ENCODE data around the gene EXOC6B.

The EXOC6B gene

GRCh38 chr2:72148003-72148836 is 677.6 kb downstream of the EXOC6B start:
- Histone ChIP-seq H3K27me3 (ENCODE audit: insufficient read depth, low read length) (peaks cover 96% of the 10 kb centered on the region), H3K4me1 (ENCODE audit: insufficient read depth, low read length) (peaks cover 15% of the 10 kb centered on the region; the same call in 1 of the 2 replicates), H3K9ac (ENCODE audit: low read depth, low read length) (no peak overlapping the region), H3K9me3 (ENCODE audit: insufficient read depth, low read depth, low read length) (peaks cover 7% of the 10 kb centered on the region; the same call in 1 of the 2 replicates), H3K36me3 (ENCODE audit: insufficient read depth, low read depth, low read length) (no peaks in the 10 kb centered on the region), H3K4me3 (ENCODE audit: low read length) (peak overlapping the region; percentile 61), H3K27ac (ENCODE audit: low read length) (no peak overlapping the region)

DNA sequence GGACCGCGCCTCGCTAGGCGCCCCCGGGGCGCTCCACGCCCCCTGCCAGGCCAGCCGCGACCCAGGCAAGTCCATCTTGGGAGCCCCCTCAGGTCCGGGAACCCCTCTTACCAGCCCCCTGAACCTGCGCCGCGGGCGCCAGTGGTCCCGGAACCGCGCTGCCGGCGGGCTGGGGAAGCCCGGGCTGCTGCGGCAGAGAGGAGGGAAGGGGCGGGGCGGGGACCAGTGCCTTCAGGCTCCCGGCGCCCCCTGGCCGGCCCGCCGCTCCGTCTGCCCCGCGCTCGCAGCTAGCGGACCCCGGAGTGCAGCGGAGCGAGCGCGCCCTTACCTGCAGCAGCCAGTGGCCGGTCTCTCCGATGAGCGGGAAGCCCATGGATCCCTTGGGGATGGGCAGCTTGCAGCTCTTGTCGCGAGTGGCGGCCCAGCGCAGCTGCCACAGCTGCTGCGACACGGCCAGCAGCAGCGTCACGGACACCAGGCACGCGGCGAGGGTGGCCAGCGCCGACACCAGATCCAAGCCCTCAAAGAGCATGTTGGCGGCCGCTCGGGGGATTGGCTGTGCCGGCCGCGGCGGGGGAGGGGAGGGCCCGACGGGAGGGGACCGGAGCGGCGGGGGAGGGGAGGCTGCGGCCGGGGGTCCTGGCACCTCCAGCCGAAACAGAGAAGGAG is 678.4 kb downstream of the EXOC6B start, which contains the start of gene CYP26B1:
TSS of gene CYP26B1 (minus strand) at position 560 of the 669 bp plus-strand sequence. CDS start at position 532, 28 bp downstream.
- Histone ChIP-seq H3K27me3 (ENCODE audit: insufficient read depth, low read length) (peaks cover 98% of the 10 kb centered on the region), H3K4me1 (ENCODE audit: insufficient read depth, low read length) (peaks cover 15% of the 10 kb centered on the region; the same call in 1 of the 2 replicates), H3K36me3 (ENCODE audit: insufficient read depth, low read depth, low read length) (no peaks in the 10 kb centered on the region), H3K9me3 (ENCODE audit: insufficient read depth, low read depth, low read length) (peaks cover 7% of the 10 kb centered on the region; the same call in 1 of the 2 replicates), H3K27ac (ENCODE audit: low read length) (no peak within 1 kb of the TSS), H3K4me3 (ENCODE audit: low read length) (peak within 1 kb of the TSS; percentile 73), H3K9ac (ENCODE audit: low read depth, low read length) (no peak within 1 kb of the TSS)

DNA sequence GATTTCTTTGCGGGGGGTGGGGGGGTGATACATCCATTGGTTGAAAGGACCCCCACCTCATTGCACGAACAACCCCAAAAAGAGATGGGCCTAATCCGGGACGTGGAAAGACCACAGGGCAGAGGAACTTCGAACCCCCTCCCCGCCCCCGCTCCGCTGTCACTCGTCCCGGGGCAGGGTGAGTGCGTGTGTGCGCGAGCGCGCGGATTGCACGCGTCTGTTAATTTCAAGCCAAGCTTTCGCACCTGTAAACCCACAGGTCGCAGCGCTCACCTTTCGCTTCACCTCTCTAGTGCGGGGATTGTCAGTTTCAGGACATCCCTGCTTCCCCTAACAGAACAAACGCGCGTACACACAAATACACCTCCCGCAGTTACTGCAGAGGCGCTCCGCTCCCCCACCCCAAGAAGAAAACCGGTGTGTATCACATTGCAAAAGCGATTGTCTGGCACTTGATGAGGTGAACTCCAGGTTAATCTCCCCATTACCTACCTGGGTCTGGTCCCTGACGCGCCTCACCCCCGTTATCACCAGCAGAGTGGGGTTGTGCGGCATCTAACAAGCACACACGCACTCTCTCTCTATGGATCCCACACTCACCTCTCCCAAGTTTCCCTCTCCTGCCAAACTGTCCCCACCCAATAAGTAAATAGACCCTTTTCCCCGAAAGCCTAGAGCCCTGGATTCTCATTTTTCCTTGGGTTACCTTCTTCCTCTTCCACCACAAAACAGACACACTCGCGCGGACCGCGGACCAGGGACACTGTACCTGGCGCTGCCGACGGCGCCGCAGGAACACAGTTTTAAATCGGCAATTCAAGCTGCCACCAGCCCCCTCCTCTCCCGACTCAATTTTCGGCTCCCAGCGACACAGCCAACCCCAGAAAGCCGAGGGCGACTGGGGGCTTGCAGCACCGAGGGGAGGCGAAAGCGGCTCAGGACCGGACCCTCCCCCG is 679.2 kb downstream of the EXOC6B start:
- Histone ChIP-seq H3K9me3 (ENCODE audit: insufficient read depth, low read depth, low read length) (peaks cover 7% of the 10 kb centered on the region; the same call in 1 of the 2 replicates), H3K4me1 (ENCODE audit: insufficient read depth, low read length) (peaks cover 15% of the 10 kb centered on the region; the same call in 1 of the 2 replicates), H3K27ac (ENCODE audit: low read length) (no peak overlapping the region), H3K27me3 (ENCODE audit: insufficient read depth, low read length) (peaks cover 99% of the 10 kb centered on the region), H3K36me3 (ENCODE audit: insufficient read depth, low read depth, low read length) (no peaks in the 10 kb centered on the region), H3K4me3 (ENCODE audit: low read length) (peak overlapping the region; percentile 73), H3K9ac (ENCODE audit: low read depth, low read length) (no peak overlapping the region)

- Histone ChIP-seq H3K9ac (ENCODE audit: low read depth, low read length) (no peak overlapping the region), H3K4me3 (ENCODE audit: low read length) (peak overlapping the region; percentile 73; the same call in 1 of the 2 replicates)
These were observed 680.0 kb downstream of the EXOC6B start for GRCh38 chr2:72145658-72146329.

GRCh38 chr2:72145289-72145657 is 680.6 kb downstream of the EXOC6B start:
- peaks cover 99% of the 10 kb centered on the region for H3K27me3 ChIP-seq (ENCODE audit: insufficient read depth, low read length)
- peaks cover 15% of the 10 kb centered on the region; the same call in 1 of the 2 replicates for H3K4me1 ChIP-seq (ENCODE audit: insufficient read depth, low read length)
- peaks cover 7% of the 10 kb centered on the region; the same call in 1 of the 2 replicates for H3K9me3 ChIP-seq (ENCODE audit: insufficient read depth, low read depth, low read length)
- no peak overlapping the region for H3K27ac ChIP-seq (ENCODE audit: low read length)
- no peaks in the 10 kb centered on the region for H3K36me3 ChIP-seq (ENCODE audit: insufficient read depth, low read depth, low read length)
- no peak overlapping the region for H3K9ac ChIP-seq (ENCODE audit: low read depth, low read length)
- peak overlapping the region; percentile 73 for H3K4me3 ChIP-seq (ENCODE audit: low read length)

More at GRCh38 chr2:72145658-72146329, 680.0 kb downstream of the EXOC6B start:
- H3K36me3 ChIP-seq (ENCODE audit: insufficient read depth, low read depth, low read length), result no peaks in the 10 kb centered on the region
- peaks cover 15% of the 10 kb centered on the region; the same call in 1 of the 2 replicates for H3K4me1 ChIP-seq (ENCODE audit: insufficient read depth, low read length)
- peaks cover 7% of the 10 kb centered on the region; the same call in 1 of the 2 replicates for H3K9me3 ChIP-seq (ENCODE audit: insufficient read depth, low read depth, low read length)
- peaks cover 99% of the 10 kb centered on the region for H3K27me3 ChIP-seq (ENCODE audit: insufficient read depth, low read length)
- no peak overlapping the region for H3K27ac ChIP-seq (ENCODE audit: low read length)

- H3K36me3 ChIP-seq (ENCODE audit: insufficient read depth, low read depth, low read length), result no peaks in the 10 kb centered on the region
- H3K4me1 ChIP-seq (ENCODE audit: insufficient read depth, low read length), result peaks cover 11% of the 10 kb centered on the region; the same call in 1 of the 2 replicates
- 0 out of 2 replicates have a peak, but pooled peaks cover 4% of the 10 kb centered on the region for H3K9me3 ChIP-seq (ENCODE audit: insufficient read depth, low read depth, low read length)
- H3K4me3 ChIP-seq (ENCODE audit: low read length), result peak overlapping the region; percentile 73
- no peak overlapping the region for H3K9ac ChIP-seq (ENCODE audit: low read depth, low read length)
- H3K27me3 ChIP-seq (ENCODE audit: insufficient read depth, low read length), result peaks cover 99% of the 10 kb centered on the region
- H3K27ac ChIP-seq (ENCODE audit: low read length), result no peak overlapping the region
These were observed 681.1 kb downstream of the EXOC6B start for GRCh38 chr2:72144632-72145288.

GRCh38 chr2:72144274-72144631 is 681.6 kb downstream of the EXOC6B start:
- Histone ChIP-seq H3K36me3 (ENCODE audit: insufficient read depth, low read depth, low read length) (no peaks in the 10 kb centered on the region), H3K27me3 (ENCODE audit: insufficient read depth, low read length) (peaks cover 99% of the 10 kb centered on the region), H3K9ac (ENCODE audit: low read depth, low read length) (no peak overlapping the region), H3K4me1 (ENCODE audit: insufficient read depth, low read length) (peaks cover 11% of the 10 kb centered on the region; the same call in 1 of the 2 replicates), H3K27ac (ENCODE audit: low read length) (no peak overlapping the region), H3K9me3 (ENCODE audit: insufficient read depth, low read depth, low read length) (0 out of 2 replicates have a peak, but pooled peaks cover 4% of the 10 kb centered on the region), H3K4me3 (ENCODE audit: low read length) (peak overlapping the region; percentile 73; the same call in 1 of the 2 replicates)

DNA sequence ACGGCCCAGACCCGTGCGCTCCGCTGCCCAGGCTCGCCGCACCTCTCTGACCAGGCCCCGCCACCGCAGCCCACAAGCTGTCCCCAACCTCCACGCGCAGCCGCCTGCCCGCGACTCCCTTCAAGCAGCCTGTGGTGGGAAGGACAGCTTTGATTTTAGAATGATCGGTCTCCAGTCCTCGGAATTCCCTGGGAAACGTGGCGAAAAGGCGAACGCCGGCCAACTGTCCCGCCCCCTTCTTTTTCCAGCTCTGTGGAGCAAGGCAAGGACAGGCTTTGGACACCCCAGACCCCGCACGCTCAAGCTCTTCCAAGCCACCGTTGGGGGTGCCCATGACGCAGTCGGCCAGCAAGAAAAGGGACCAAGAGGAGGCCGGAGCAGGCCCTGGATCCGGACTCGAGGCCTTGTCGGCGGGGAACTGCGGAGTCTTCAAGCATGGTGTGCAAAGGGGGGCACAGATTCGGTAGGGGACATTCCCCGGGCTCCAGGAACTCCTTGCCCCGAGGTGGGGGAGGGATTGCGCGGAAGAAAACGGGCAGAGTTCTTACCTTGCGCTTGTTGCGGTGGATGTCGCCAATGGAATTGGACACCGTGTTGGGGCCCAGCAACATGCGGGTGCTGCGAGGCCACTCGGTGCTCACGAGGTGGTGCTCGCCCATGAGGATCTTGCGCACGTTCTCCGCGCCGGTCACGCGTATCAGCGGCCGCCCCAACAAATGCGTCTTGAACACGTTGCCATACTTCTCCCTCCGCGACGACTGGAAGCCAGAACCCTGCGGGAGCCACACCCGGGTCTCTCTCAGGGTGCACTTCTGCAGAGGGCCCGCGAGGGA is 682.2 kb downstream of the EXOC6B start:
- 0 out of 2 replicates have a peak, but pooled peaks cover 4% of the 10 kb centered on the region for H3K9me3 ChIP-seq (ENCODE audit: insufficient read depth, low read depth, low read length)
- H3K4me3 ChIP-seq (ENCODE audit: low read length), result peak overlapping the region; percentile 54; the same call in 1 of the 2 replicates
- no peak overlapping the region for H3K9ac ChIP-seq (ENCODE audit: low read depth, low read length)
- peaks cover 11% of the 10 kb centered on the region; the same call in 1 of the 2 replicates for H3K4me1 ChIP-seq (ENCODE audit: insufficient read depth, low read length)
- H3K27ac ChIP-seq (ENCODE audit: low read length), result no peak overlapping the region
- H3K27me3 ChIP-seq (ENCODE audit: insufficient read depth, low read length), result peaks cover 99% of the 10 kb centered on the region
- no peaks in the 10 kb centered on the region for H3K36me3 ChIP-seq (ENCODE audit: insufficient read depth, low read depth, low read length)

DNA sequence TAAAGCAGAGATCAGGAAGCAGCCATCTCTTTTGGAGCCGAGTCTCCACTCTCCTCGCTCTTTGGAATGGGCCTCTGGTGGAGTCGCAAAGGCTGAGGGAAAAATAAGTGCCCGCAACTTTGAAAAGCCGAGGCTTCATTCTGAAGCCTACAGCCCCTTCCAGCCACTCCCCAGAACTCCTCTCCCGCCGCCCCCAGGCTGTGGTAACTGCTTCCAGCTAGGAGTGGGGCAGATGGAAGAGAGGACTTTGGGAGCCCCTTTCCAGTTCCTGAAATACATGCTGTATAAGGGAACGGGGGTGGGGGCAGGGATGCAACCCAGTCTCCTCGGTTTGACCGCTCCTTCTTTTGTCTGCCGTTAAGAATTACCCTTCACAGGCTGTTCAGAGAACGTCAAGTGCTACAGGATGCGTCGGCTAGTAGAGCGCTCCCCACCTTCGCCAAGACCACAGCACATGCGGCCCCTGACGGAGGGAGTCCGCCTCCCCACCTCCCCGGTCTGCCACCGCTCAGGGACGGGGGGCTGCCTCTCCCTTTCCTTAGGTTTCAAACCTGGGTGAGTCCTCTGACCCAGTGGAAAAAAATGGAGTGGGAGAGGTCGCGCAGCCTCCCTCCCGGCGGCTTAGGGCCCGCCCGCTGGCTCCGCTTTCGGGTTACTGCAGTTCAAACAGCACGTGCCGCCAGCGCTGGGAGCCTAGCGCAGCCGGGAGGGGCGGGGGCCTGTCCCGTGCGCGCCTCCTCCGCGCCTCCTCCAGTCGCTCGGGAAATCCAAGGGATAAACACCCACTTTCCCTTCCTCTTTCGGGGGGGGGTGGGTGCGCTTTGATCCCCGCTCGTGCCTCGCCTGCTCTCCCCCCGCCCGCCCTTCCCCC is 683.0 kb downstream of the EXOC6B start:
- H3K27me3 ChIP-seq (ENCODE audit: insufficient read depth, low read length), result peaks cover 100% of the 10 kb centered on the region
- H3K27ac ChIP-seq (ENCODE audit: low read length), result no peak overlapping the region
- peaks cover 11% of the 10 kb centered on the region; the same call in 1 of the 2 replicates for H3K4me1 ChIP-seq (ENCODE audit: insufficient read depth, low read length)
- 0 out of 2 replicates have a peak, but pooled peaks cover 4% of the 10 kb centered on the region for H3K9me3 ChIP-seq (ENCODE audit: insufficient read depth, low read depth, low read length)
- no peaks in the 10 kb centered on the region for H3K36me3 ChIP-seq (ENCODE audit: insufficient read depth, low read depth, low read length)
- H3K4me3 ChIP-seq (ENCODE audit: low read length), result peak overlapping the region; percentile 54; the same call in 1 of the 2 replicates
- no peak overlapping the region for H3K9ac ChIP-seq (ENCODE audit: low read depth, low read length)

All from iPS-20b (cell line).